ENCODE measurements around the gene CLDN4. TPM values are rescaled to one million over a fixed set of nuclear protein-coding genes. Genes with fewer than 3 reads are reported as not detected.

Gene CLDN4
- total RNA-seq, 1 donor from 2014 or later = 29.5 TPM

Other genes with a start within 250 kb of the CLDN4 start
- 6.1 TPM for gene MLXIPL, start 206.5 kb upstream of the CLDN4 start, total RNA-seq
- 5.4 TPM for gene VPS37D, start 163.2 kb upstream of the CLDN4 start, total RNA-seq
- gene DNAJC30, start 147.5 kb upstream of the CLDN4 start, total RNA-seq = 7.1 TPM
- gene BUD23, start 147.4 kb upstream of the CLDN4 start, total RNA-seq = 49.8 TPM
- gene STX1A, start 111.3 kb upstream of the CLDN4 start, total RNA-seq = 17.2 TPM
- gene ABHD11, start 92.2 kb upstream of the CLDN4 start, total RNA-seq = 23.8 TPM
- gene CLDN3, start 60.7 kb upstream of the CLDN4 start, total RNA-seq = not detected
- not detected for gene METTL27, start 11.5 kb downstream of the CLDN4 start, total RNA-seq
- not detected for gene TMEM270, start 30.2 kb downstream of the CLDN4 start, total RNA-seq
- 38.3 TPM for gene ELN, start 197.2 kb downstream of the CLDN4 start, total RNA-seq

All from vagina (tissue), 1 donor.